Activated naive CD8-positive, alpha-beta T cell treated with anti-CD3 and anti-CD28 coated beads for 36 hours (primary cell): ENCODE data around the gene RENBP. TPM values are rescaled to one million over a fixed set of nuclear protein-coding genes. Genes with fewer than 3 reads are reported as not detected.

Experiments used
- DNase-seq: peaks from one replicate; pipeline ENCODE4 v3.0.0; 2021
- H3K27ac Mint-ChIP-seq: one replicate; pipeline ENCODE4 v1.8.0; 2022; ENCODE audit warnings: mild to moderate bottlenecking, moderate library complexity, mixed read lengths
- H3K27me3 Mint-ChIP-seq: one replicate; pipeline ENCODE4 v1.8.0; 2022; ENCODE audit warnings: mild to moderate bottlenecking, mixed read lengths
- H3K36me3 Mint-ChIP-seq: one replicate; pipeline ENCODE4 v1.8.0; 2021; ENCODE audit warnings: mild to moderate bottlenecking, mixed read lengths
- H3K4me1 Mint-ChIP-seq: one replicate; pipeline ENCODE4 v1.8.0; 2021; ENCODE audit warnings: mixed read lengths
- H3K4me3 Mint-ChIP-seq: one replicate; pipeline ENCODE4 v1.8.0; 2022; ENCODE audit warnings: mild to moderate bottlenecking, moderate library complexity, mixed read lengths
- H3K9me3 Mint-ChIP-seq: one replicate; pipeline ENCODE4 v1.8.0; 2022; ENCODE audit warnings: mixed read lengths
- total RNA-seq, 2 experiments: library from RNA; stranded (reverse); gene quantifications; one replicate each; pipeline ENCODE4 v1.2.3, GENCODE V29; 2021

Gene RENBP
- total RNA-seq, 2 experiments from 2014 or later: 15.2 to 15.7 TPM

- H3K4me1 Mint-ChIP-seq: peaks cover 20% of the 10 kb centered on the region
- H3K27ac Mint-ChIP-seq: peak overlapping the region; percentile 74
- H3K36me3 Mint-ChIP-seq: peaks cover 17% of the 10 kb centered on the region
- DNase-seq: no peak
- peak overlapping the region; percentile 64 for H3K4me3 Mint-ChIP-seq
- no peaks in the 10 kb centered on the region for H3K9me3 Mint-ChIP-seq
- no peaks in the 10 kb centered on the region for H3K27me3 Mint-ChIP-seq
Measured at GRCh38 chrX:153935326-153935851, 9.1 kb downstream of the RENBP start.

GRCh38 chrX:153934762-153935325, 9.6 kb downstream of the RENBP start, which contains the start of gene NAA10:
Gene NAA10, minus strand, starts transcription at chrX:153935037. Its CDS starts 133 bp downstream, at chrX:153934904.
- H3K36me3 Mint-ChIP-seq: peaks cover 17% of the 10 kb centered on the region
- H3K27me3 Mint-ChIP-seq: no peaks in the 10 kb centered on the region
- peak within 1 kb of the TSS; percentile 79 for H3K27ac Mint-ChIP-seq
- peak; percentile 77 for DNase-seq
- peaks cover 20% of the 10 kb centered on the region for H3K4me1 Mint-ChIP-seq
- peak within 1 kb of the TSS; percentile 86 for H3K4me3 Mint-ChIP-seq
- no peaks in the 10 kb centered on the region for H3K9me3 Mint-ChIP-seq

- Mint-ChIP-seq H3K27ac (peak overlapping the region; percentile 79), H3K36me3 (peaks cover 17% of the 10 kb centered on the region), H3K4me1 (peaks cover 19% of the 10 kb centered on the region)
Measured at GRCh38 chrX:153934148-153934761, 10.2 kb downstream of the RENBP start.

DNA sequence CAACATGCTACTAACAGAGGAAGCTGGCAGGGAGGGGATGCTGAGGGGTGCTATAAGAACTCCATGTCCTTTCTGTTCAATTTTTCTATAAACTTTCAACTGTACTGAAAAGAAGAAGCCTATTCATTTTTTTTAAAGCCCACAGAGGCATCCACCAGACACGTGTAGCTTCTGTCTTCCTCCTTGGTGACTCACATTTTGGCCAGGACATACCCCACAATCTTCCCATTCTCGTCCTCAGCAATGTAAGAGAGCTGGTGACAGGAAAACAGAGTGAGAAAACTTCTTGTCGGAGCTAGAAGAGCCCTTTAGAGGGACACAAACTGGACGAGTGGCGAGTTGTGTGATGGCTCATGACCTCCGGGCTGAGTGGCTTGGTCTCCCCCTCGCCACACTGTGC, 10.7 kb downstream of the RENBP start:
- H3K27ac Mint-ChIP-seq: peak overlapping the region; percentile 79
- no peak for DNase-seq
- no peaks in the 10 kb centered on the region for H3K27me3 Mint-ChIP-seq
- H3K36me3 Mint-ChIP-seq: peaks cover 20% of the 10 kb centered on the region
- no peaks in the 10 kb centered on the region for H3K9me3 Mint-ChIP-seq
- H3K4me3 Mint-ChIP-seq: peak overlapping the region; percentile 86
- H3K4me1 Mint-ChIP-seq: peaks cover 23% of the 10 kb centered on the region

More at GRCh38 chrX:153934148-153934761, 10.2 kb downstream of the RENBP start:
- no peaks in the 10 kb centered on the region for H3K9me3 Mint-ChIP-seq
- H3K4me3 Mint-ChIP-seq: peak overlapping the region; percentile 86
- no peaks in the 10 kb centered on the region for H3K27me3 Mint-ChIP-seq
- DNase-seq: no peak

DNA sequence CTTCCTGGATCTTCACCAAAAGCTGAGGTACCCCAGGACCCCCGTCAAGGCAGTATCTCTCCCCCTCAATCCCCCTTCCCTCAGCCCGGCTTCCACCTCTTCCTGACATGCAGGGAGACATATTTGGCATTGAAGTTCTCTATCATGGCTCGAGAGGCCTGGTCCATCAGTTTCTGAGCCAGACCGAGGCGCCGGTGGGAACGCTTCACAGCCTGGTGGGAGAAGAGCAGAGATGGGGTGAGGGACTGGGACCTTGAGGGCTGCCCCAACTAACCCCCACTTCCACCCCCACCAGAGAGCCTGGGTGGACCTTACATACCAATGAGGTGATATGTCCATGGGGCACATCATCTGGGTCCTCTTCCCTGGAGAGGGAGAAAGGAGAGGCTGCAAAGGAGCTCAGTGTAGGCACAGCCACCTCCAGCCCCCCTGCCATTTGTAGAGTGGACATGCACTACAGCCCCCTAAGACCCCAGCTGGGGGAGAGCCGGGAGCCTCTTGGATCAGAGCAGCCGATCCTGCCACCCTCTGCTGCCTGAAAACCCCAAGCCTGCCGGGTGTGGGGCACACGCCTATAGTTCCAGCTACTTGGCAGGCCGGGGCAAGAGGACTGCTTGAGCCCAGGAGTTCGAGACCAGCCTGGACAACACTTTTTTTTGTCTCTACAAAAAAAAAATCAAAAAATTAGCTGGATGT, 12.1 kb downstream of the RENBP start:
- Mint-ChIP-seq H3K36me3 (peaks cover 22% of the 10 kb centered on the region), H3K9me3 (no peaks in the 10 kb centered on the region), H3K27ac (peak overlapping the region; percentile 12), H3K27me3 (no peaks in the 10 kb centered on the region), H3K4me1 (peaks cover 18% of the 10 kb centered on the region), H3K4me3 (no peak overlapping the region)
- no peak for DNase-seq

DNA sequence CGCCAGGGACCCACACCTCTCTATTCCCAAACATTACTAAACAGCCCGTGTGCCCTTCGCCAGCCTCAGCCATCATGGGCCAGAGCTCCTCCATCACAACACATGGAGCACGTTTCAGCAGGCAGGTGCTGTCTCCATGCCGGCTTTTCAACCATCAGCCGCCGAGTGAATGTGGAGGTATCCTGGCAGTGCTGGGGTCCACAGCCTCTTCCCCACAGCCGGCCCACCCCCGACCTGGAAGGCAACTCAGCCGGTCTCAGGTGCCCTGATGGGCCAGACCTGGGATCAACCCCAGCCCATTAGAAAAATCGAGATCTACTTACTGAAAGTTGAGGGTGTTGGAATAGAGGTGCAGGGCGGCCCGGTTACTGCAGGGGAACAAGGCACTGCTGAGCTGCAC, 12.7 kb downstream of the RENBP start:
- Mint-ChIP-seq H3K4me3 (peak overlapping the region; percentile 32), H3K27ac (peak overlapping the region; percentile 79), H3K9me3 (no peaks in the 10 kb centered on the region), H3K27me3 (no peaks in the 10 kb centered on the region), H3K36me3 (peaks cover 22% of the 10 kb centered on the region), H3K4me1 (peaks cover 18% of the 10 kb centered on the region)
- DNase-seq: no peak

- H3K27me3 Mint-ChIP-seq: no peaks in the 10 kb centered on the region
- H3K36me3 Mint-ChIP-seq: peaks cover 19% of the 10 kb centered on the region
- peak overlapping the region; percentile 79 for H3K27ac Mint-ChIP-seq
- H3K4me3 Mint-ChIP-seq: no peak overlapping the region
- DNase-seq: no peak
- peaks cover 18% of the 10 kb centered on the region for H3K4me1 Mint-ChIP-seq
- H3K9me3 Mint-ChIP-seq: no peaks in the 10 kb centered on the region
Measured at GRCh38 chrX:153931151-153931550, 13.3 kb downstream of the RENBP start.

DNA sequence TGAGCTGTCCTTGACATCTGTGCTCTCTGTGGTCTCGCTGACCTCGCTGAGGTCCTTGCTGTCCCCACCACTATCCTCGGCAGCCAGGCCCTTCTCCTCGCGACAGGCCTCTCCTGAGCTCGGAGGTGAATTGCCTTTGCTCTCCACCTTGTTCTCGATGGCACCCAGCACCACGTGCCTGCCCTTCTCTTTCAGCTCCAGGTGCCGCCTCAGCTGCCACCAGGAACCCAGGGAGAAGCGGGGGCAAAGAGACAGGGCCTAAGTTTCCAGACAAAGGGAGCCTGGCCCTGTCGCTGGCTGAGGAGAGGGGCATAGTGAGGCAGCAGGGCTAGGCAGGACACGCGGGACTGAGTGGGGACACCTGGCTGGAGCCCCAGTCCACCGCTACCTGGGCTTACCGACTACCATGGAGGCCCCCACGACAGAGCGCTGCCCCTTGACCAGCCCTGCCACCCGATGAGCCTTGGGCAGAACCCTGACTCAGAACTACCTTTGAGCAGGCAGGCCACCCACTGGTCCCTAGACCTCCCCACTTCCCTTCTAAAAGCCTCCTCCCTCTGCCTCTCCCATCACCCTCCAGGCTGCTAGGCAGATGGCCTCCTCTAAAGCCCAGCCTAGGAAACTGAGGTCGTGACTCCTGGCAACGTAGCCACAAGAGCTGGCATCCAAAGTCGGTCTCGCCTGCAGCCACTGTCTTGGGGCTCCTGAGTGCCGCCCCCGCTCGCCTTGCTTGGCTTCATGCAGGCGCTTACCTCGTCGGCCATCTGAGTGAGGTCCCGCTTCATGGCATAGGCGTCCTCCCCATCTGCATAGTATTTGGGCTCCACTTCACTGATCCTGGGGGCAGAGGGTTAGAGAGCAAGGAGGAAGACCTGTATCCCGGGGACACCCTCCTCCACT, 14.2 kb downstream of the RENBP start:
- Mint-ChIP-seq H3K27ac (peak overlapping the region; percentile 62), H3K4me3 (peak overlapping the region; percentile 32)

GRCh38 chrX:153929576-153929975, 14.9 kb downstream of the RENBP start:
- Mint-ChIP-seq H3K4me1 (peaks cover 16% of the 10 kb centered on the region), H3K36me3 (peaks cover 25% of the 10 kb centered on the region), H3K9me3 (no peaks in the 10 kb centered on the region), H3K27me3 (no peaks in the 10 kb centered on the region), H3K27ac (peak overlapping the region; percentile 29), H3K4me3 (peak overlapping the region; percentile 74)
- DNase-seq: no peak

More for the DNA sequence above, 14.2 kb downstream of the RENBP start:
- DNase-seq: no peak
- no peaks in the 10 kb centered on the region for H3K9me3 Mint-ChIP-seq
- H3K27me3 Mint-ChIP-seq: no peaks in the 10 kb centered on the region
- H3K4me1 Mint-ChIP-seq: peaks cover 16% of the 10 kb centered on the region
- H3K36me3 Mint-ChIP-seq: peaks cover 18% of the 10 kb centered on the region

DNA sequence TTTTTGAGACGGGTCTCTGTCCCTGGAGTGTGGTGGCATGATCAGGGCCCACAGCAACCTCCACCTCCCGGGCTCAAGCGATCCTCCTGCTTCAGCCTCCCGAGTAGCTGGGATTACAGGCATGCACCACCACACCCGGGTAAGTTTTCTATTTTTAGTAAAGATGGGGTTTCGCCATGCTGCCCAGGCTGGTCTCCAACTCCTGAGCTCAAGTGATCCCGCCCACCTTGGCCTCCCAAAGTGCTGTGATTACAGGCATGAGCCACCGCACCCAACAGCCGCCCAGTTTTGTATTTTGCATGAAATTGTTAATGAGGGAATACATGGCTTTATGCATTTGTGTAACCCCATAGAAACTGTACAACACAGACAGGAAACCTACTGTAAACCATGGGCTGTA, 15.6 kb downstream of the RENBP start:
- H3K9me3 Mint-ChIP-seq: no peaks in the 10 kb centered on the region
- H3K4me3 Mint-ChIP-seq: peak overlapping the region; percentile 74
- peak overlapping the region; percentile 68 for H3K27ac Mint-ChIP-seq
- no peaks in the 10 kb centered on the region for H3K27me3 Mint-ChIP-seq
- peaks cover 27% of the 10 kb centered on the region for H3K36me3 Mint-ChIP-seq
- no peak for DNase-seq
- H3K4me1 Mint-ChIP-seq: peaks cover 16% of the 10 kb centered on the region

DNA sequence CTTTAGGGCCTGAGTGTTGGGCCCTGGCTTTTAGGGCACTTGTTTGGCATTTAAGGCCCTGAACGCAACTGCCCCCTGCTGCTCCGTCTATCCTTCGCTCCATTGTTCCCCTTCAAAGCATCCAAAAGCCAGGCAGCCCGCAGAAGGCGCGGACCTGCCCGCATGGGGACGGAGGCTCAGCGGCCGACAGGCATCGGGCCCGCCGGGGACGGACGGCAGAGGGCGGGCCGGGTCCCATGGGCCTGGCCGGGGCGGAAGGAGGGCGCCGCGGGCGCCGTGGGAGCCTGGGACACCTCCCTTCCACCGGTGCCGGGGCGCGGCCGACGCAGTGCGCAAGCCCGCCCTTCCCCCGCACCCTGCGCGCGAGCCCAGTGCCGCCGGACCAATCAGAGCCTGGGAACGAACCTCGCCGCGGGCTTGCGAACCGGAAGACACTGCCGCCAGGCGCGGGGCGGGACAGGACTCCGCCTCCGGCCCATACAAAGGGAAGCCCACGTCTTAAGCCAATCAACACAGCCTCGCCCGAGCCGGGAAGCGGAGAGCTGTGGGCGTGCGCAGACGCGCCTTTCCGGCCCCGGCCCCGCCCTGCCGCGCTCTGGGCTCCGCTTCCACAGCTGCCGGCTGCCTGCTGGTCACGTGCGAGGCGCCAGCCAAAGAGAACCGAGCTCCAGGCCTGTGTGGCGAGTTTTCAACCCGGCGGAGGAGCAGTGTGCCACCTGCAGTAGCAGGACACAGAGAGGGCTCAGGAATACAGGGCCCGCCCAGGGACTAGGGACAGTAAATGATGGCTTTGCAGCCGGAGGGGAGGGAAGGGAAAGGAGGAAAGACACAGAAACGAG, 16.3 kb downstream of the RENBP start:
- Mint-ChIP-seq H3K27me3 (no peaks in the 10 kb centered on the region), H3K27ac (peak overlapping the region; percentile 97), H3K9me3 (no peaks in the 10 kb centered on the region), H3K4me3 (peak overlapping the region; percentile 87), H3K4me1 (peaks cover 20% of the 10 kb centered on the region), H3K36me3 (peaks cover 29% of the 10 kb centered on the region)
- DNase-seq: peak; percentile 95

GRCh38 chrX:153927672-153927921, 16.8 kb downstream of the RENBP start:
- no peak for DNase-seq
- Mint-ChIP-seq H3K4me1 (peaks cover 20% of the 10 kb centered on the region), H3K4me3 (peak overlapping the region; percentile 85), H3K36me3 (peaks cover 30% of the 10 kb centered on the region), H3K9me3 (no peaks in the 10 kb centered on the region), H3K27ac (peak overlapping the region; percentile 97), H3K27me3 (no peaks in the 10 kb centered on the region)

DNA sequence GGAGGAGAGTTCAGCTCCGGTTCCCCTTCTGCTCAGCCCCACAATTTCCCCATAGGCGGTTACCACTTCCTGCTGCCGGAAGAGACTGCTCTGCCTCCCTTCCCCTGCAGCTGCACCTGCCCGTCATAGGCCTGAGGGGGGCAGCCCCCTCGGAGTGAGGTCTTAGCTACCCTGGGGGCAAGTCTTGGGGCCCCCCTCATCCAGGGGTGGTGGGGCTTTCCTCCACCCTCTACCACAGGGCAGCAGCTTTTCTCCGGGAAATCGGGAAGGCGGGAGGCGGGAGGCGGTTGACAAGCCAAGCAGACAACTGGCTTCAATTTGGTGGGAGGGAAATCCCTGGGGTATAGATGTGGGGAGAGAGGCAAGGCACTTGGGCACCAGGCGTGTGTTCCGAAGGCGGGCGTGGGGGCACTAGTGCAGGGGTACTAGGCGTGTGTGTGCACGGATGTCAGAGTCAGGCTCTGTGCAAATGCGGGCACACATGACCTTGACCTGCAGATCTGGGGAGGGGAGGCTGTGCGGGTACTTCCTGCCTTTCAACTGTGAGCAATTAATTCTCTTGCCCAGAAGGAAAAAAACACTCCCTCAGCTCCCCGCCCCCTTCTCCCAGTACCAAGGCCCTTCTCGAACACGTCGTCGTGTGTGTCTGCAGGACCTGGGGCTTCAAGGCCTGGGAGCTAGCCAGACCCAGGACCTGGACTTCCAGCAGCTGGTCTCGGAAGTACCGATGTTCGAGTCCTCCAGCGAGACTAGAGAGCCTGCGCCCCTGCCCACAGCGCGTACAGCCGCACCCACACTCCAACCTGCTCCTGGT, 17.4 kb downstream of the RENBP start:
- no peaks in the 10 kb centered on the region for H3K27me3 Mint-ChIP-seq
- H3K9me3 Mint-ChIP-seq: no peaks in the 10 kb centered on the region
- peak overlapping the region; percentile 97 for H3K27ac Mint-ChIP-seq
- H3K36me3 Mint-ChIP-seq: peaks cover 32% of the 10 kb centered on the region
- H3K4me1 Mint-ChIP-seq: peaks cover 24% of the 10 kb centered on the region
- peak; percentile 79 for DNase-seq
- peak overlapping the region; percentile 85 for H3K4me3 Mint-ChIP-seq
